CD4-positive, alpha-beta memory T cell (primary cell): ENCODE measurements around the gene CLCN1. TPM values are rescaled to one million over a fixed set of nuclear protein-coding genes. Genes with fewer than 3 reads are reported as not detected.
A peak's percentile ranks its signal among the peaks of the same experiment; 100 is the strongest.

Experiments used
- CTCF ChIA-PET: fragments of 350-600 bp; sonication (Branson Sonifier 250); formaldehyde crosslinking; loops from one replicate; lab custom pipeline; 2021; ENCODE audit warnings: inconsistent platforms; ENCODE audit not compliant: partially characterized antibody; lab: Charles Lee
- POLR2A ChIA-PET: fragments of 350-600 bp; sonication (Branson Sonifier 250); formaldehyde crosslinking; loops from one replicate; lab custom pipeline; 2021; ENCODE audit not compliant: partially characterized antibody; lab: Charles Lee
- DNase-seq, 5 donors: peaks; one replicate each; pipeline versions ENCODE4 v3.0.0 to v3.0.0-alpha.2; 2020 to 2022; ENCODE audit warnings: mixed read lengths in 1 of 5
- H3K27ac ChIP-seq: one replicate; pipeline ENCODE4 v1.7.0; 2013; ENCODE audit warnings: low read depth, low read length
- H3K27me3 ChIP-seq: 2 replicates; pipeline ENCODE4 v1.7.0; 2013; ENCODE audit warnings: mild to moderate bottlenecking, low read length, moderate library complexity; ENCODE audit not compliant: insufficient read depth
- H3K36me3 ChIP-seq: 2 replicates; pipeline ENCODE4 v1.7.0; 2013; ENCODE audit warnings: mild to moderate bottlenecking, low read length, moderate library complexity; ENCODE audit not compliant: insufficient read depth
- H3K4me1 ChIP-seq: 2 replicates; pipeline ENCODE4 v1.7.0; 2013; ENCODE audit warnings: mild to moderate bottlenecking, low read length, moderate library complexity; ENCODE audit not compliant: insufficient read depth
- H3K4me3 ChIP-seq, 2 donors: one replicate each; pipeline ENCODE4 v1.7.0; 2013; ENCODE audit warnings: low read length in 2 of 2, mild to moderate bottlenecking in 1 of 2
- H3K9me3 ChIP-seq, 2 donors: one replicate each; pipeline ENCODE4 v1.7.0; 2013; ENCODE audit warnings: low read length in 2 of 2, control low read depth in 1 of 2; ENCODE audit not compliant: control insufficient read depth in 1 of 2
- H3K27ac Mint-ChIP-seq, 7 donors: one replicate each; pipeline ENCODE4 v1.8.0; 2020 to 2021; ENCODE audit warnings: mixed read lengths in 7 of 7, mild to moderate bottlenecking in 6 of 7, inconsistent platforms in 3 of 7, moderate library complexity in 3 of 7
- H3K27me3 Mint-ChIP-seq, 2 donors: one replicate each; pipeline ENCODE4 v1.8.0; 2020 to 2021; ENCODE audit warnings: mixed read lengths in 2 of 2
- H3K36me3 Mint-ChIP-seq, 2 donors: one replicate each; pipeline ENCODE4 v1.8.0; 2020 to 2021; ENCODE audit warnings: mixed read lengths in 2 of 2, inconsistent platforms in 1 of 2, mild to moderate bottlenecking in 1 of 2
- H3K4me1 Mint-ChIP-seq, 4 donors: one replicate each; pipeline ENCODE4 v1.8.0; 2020 to 2021; ENCODE audit warnings: mixed read lengths in 4 of 4, mild to moderate bottlenecking in 1 of 4
- H3K4me3 Mint-ChIP-seq, 8 donors: one replicate each; pipeline ENCODE4 v1.8.0; 2020 to 2021; ENCODE audit warnings: mixed read lengths in 8 of 8, mild to moderate bottlenecking in 7 of 8, moderate library complexity in 6 of 8, inconsistent platforms in 3 of 8
- H3K9me3 Mint-ChIP-seq, 8 donors: one replicate each; pipeline ENCODE4 v1.8.0; 2020 to 2021; ENCODE audit warnings: mixed read lengths in 8 of 8, mild to moderate bottlenecking in 5 of 8, inconsistent platforms in 3 of 8, moderate library complexity in 1 of 8
- intact Hi-C: fragments of 100-400 bp; cut with micrococcal nuclease; formaldehyde crosslinking; loops from one replicate; pipeline ENCODE4 v1.15.1; 2023
- polyA plus RNA-seq, 2 donors: library from polyadenylated mRNA; unstranded; fragments of 300-500 nt; fragmentation: Illumina TruSeq; gene quantifications; one replicate each; pipeline ENCODE4 v1.2.3, GENCODE V29; 2021
- total RNA-seq, 2 experiments: library from RNA; stranded (reverse); gene quantifications; one replicate each; pipeline ENCODE4 v1.2.3, GENCODE V29; 2021

Gene CLCN1
- total and polyA plus RNA-seq, 4 experiments from 2014 or later, result 0.06 TPM; not detected in 3

DNA sequence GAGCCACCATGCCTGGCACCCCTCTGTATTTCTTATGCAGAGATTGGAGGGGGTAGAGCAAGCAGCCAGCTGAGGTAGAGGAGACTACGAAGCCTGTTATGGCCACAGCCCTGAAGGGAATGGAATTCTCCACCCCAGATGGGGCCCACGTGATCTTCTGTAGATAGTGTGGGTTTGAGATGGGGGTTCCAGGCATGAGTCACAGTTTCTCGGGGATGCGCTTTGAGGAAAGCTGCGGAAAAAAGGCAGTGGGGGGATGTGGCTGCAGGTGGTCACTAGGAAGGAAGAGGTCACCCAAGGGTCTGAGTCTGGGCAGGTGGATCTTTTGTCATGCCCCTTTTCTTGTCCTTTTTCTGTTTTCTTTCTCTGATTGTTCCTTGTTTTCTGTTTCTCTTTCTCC is 35.1 kb downstream of the CLCN1 start:
- no peaks in the 10 kb centered on the region for H3K27me3 ChIP-seq

DNA sequence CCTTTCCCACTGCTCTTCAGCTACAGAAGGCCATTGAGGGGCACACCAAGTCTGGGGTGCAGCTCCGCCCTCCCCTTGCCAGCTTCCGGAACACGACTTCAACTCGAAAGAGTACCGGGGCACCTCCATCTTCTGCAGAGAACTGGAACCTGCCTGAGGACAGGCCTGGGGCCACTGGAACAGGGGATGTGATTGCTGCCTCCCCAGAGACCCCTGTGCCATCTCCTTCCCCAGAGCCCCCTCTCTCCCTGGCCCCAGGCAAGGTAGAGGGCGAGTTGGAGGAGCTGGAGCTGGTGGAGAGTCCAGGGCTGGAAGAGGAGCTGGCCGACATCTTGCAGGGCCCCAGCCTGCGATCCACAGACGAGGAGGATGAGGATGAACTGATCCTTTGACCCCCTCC is 35.7 kb downstream of the CLCN1 start:
- POLR2A ChIA-PET, result no interaction called here
- H3K36me3 Mint-ChIP-seq, result no peaks in the 10 kb centered on the region
- no peaks in the 10 kb centered on the region for H3K9me3 Mint-ChIP-seq

More for the DNA sequence above, 35.1 kb downstream of the CLCN1 start:
- Mint-ChIP-seq H3K36me3 (no peaks in the 10 kb centered on the region), H3K27ac (no peak overlapping the region), H3K4me3 (no peak overlapping the region), H3K4me1 (peaks cover 0 to 1% (median 0%) of the 10 kb centered on the region in 4 donors), H3K27me3 (no peaks in the 10 kb centered on the region), H3K9me3 (no peaks in the 10 kb centered on the region)
- ChIA-PET POLR2A (no interaction called here), CTCF (interaction anchor here (1.8 kb wide), 1 partner anchor 110 kb away, joined by 5 read pairs; no protein-coding TSS in a partner anchor)
- DNase-seq, result no peak
- no peaks in the 10 kb centered on the region for H3K4me1 ChIP-seq
- H3K36me3 ChIP-seq, result no peaks in the 10 kb centered on the region
- H3K9me3 ChIP-seq, result no peaks in the 10 kb centered on the region
- intact Hi-C loops, result no loop called here
- no peak overlapping the region for H3K27ac ChIP-seq
- H3K4me3 ChIP-seq, result no peak overlapping the region

DNA sequence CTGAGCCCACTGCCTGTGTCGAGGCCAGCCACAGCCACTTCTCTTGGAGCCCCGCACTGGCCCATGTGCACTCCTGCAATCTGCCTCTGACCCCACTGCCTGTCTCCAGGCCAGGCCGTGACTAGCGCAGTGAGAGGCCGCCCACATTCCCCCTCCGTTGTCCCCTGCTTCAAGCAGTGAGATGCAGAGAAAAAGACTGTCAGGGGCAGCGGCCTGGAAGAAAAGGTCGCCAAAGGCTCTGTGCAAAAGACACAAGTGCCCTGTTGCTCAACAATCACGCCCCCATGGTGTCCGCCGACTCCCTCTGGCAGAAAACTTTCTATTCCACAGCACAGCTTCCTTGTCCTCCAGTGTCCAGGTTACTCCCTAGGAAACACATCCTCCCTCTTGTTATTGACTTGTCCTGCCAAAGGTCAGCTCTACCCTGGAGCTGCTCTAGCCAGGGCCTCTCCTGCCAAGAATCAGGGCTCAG is 36.7 kb downstream of the CLCN1 start:
- H3K27me3 Mint-ChIP-seq, result no peaks in the 10 kb centered on the region
- Histone ChIP-seq H3K4me1 (no peaks in the 10 kb centered on the region), H3K4me3 (no peak overlapping the region), H3K27ac (no peak overlapping the region), H3K36me3 (no peaks in the 10 kb centered on the region), H3K27me3 (no peaks in the 10 kb centered on the region), H3K9me3 (no peaks in the 10 kb centered on the region)
- H3K36me3 Mint-ChIP-seq, result no peaks in the 10 kb centered on the region
- peak overlapping the region in 1 of 7 donors; percentile 29 for H3K27ac Mint-ChIP-seq
- CTCF ChIA-PET, result no interaction called here
- POLR2A ChIA-PET, result no interaction called here
- intact Hi-C loops, result no loop called here
- peaks cover 0 to 1% (median 0%) of the 10 kb centered on the region in 4 donors for H3K4me1 Mint-ChIP-seq
- H3K4me3 Mint-ChIP-seq, result no peak overlapping the region
- DNase-seq, result no peak
- H3K9me3 Mint-ChIP-seq, result no peaks in the 10 kb centered on the region

More for the DNA sequence above, 35.7 kb downstream of the CLCN1 start:
- Mint-ChIP-seq H3K27ac (no peak overlapping the region), H3K27me3 (no peaks in the 10 kb centered on the region), H3K4me1 (peaks cover 0 to 1% (median 0%) of the 10 kb centered on the region in 4 donors), H3K4me3 (no peak overlapping the region)
- no peak overlapping the region for H3K4me3 ChIP-seq
- H3K27ac ChIP-seq, result no peak overlapping the region
- intact Hi-C loops, result no loop called here
- H3K27me3 ChIP-seq, result no peaks in the 10 kb centered on the region
- H3K9me3 ChIP-seq, result no peaks in the 10 kb centered on the region
- H3K4me1 ChIP-seq, result no peaks in the 10 kb centered on the region
- CTCF ChIA-PET, result interaction anchor here (1.8 kb wide), 1 partner anchor 111 kb away, joined by 5 read pairs; no protein-coding TSS in a partner anchor
- DNase-seq, result no peak
- no peaks in the 10 kb centered on the region for H3K36me3 ChIP-seq

DNA sequence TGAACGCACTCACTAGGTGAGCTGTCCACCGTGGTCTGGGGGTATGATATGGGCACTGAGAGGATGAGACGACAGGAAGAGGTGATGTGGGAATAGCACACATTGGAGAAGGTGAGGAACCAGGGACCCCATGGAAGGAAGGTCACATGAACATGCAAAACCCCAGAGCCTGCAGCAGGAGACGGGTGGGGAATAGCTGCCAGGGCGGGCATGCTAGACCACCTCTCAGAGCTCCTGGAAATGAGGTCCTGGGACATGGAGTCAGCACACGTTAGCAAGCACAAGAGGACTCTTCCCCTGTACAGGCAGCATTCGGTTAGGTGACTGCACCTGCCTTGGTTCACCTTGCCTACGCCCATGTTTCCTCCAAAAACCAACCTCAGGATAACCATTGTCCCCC is 38.5 kb downstream of the CLCN1 start:
- H3K4me1 ChIP-seq, result no peaks in the 10 kb centered on the region
- H3K4me3 Mint-ChIP-seq, result no peak overlapping the region
- no peak for DNase-seq
- H3K4me1 Mint-ChIP-seq, result peaks cover 0 to 1% (median 0%) of the 10 kb centered on the region in 4 donors
- H3K36me3 Mint-ChIP-seq, result no peaks in the 10 kb centered on the region
- CTCF ChIA-PET, result no interaction called here
- H3K27ac ChIP-seq, result no peak overlapping the region
- POLR2A ChIA-PET, result no interaction called here
- H3K27ac Mint-ChIP-seq, result peak overlapping the region in 1 of 7 donors; percentile 38
- H3K9me3 ChIP-seq, result no peaks in the 10 kb centered on the region
- no peaks in the 10 kb centered on the region for H3K27me3 ChIP-seq
- no peaks in the 10 kb centered on the region for H3K9me3 Mint-ChIP-seq
- H3K4me3 ChIP-seq, result no peak overlapping the region
- intact Hi-C loops, result no loop called here
- H3K36me3 ChIP-seq, result no peaks in the 10 kb centered on the region
- H3K27me3 Mint-ChIP-seq, result no peaks in the 10 kb centered on the region

DNA sequence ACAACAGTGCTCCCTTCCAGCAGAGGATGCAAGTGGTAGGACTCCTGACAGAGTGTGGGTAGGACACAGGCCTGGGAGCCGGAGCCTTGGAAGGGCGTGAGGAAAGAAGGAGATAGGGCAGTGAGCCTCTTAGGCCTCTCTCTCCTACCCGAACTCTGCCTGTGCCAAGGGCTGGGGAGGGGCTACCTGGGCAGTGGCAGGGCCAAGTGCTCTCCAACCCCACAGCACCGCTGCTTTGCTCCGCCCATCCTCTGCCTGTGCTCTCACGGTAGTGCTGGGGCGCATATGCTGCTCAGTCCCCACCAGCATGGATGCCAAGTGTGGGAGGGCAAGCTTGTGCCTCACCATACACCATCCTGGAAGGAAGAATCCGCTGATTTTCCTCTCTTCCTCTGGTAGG is 39.1 kb downstream of the CLCN1 start:
- CTCF ChIA-PET, result interaction anchor here (1.4 to 1.7 kb wide), 2 partner anchors 10 to 115 kb away, joined by 6 to 8 read pairs; no protein-coding TSS in a partner anchor

DNA sequence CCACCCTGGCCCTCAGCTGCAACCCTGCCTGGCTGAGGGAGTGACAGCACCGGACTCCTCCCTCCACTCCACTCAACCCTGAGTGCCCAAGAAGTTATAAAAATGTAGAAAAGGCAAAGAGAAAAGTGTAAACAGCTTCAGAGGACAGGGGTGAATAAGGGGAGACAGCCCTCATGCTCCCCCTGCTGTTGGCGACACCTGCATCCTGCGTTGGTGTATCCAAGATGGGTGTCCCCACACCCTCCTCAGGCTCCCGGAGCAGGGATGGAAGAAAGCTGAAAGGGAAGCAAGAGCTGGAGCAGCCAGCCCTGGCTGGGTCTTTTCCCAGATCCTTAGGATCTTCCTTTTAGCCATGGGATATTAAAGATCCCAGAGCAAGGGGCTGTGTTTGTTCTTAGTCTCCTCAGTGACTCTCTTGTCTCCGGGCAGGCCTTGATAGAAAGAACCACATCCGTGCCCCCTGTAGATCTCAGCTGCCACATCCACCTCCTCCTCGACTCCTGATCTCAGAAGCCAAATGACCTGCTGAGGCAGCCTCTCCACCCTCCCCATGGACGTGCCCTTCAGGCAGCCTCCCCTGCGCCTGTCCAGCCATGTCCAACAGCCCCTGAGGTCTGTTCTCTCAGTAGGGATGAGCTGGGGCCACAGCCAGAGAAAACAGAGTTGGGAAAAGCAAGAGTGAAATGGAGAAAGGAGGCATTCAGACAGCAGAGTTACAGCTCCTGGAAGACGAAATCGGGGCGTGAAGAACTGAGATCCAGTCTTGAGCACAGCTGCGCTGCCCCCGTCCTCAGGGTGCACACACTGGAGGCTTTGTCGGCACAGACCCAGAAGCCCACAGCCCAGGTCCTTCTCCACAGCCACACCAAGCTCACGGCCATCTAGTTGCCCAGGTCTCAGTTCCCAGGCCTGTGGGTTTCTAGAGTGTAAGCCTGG is 39.8 kb downstream of the CLCN1 start:
- no peaks in the 10 kb centered on the region for H3K36me3 Mint-ChIP-seq
- no peak for DNase-seq
- peaks cover 3 to 5% (median 4%) of the 10 kb centered on the region in 4 donors for H3K4me1 Mint-ChIP-seq
- Histone ChIP-seq H3K4me1 (no peaks in the 10 kb centered on the region), H3K36me3 (no peaks in the 10 kb centered on the region), H3K27me3 (no peaks in the 10 kb centered on the region), H3K27ac (no peak overlapping the region), H3K4me3 (no peak overlapping the region), H3K9me3 (no peaks in the 10 kb centered on the region)
- intact Hi-C loops, result no loop called here
- ChIA-PET POLR2A (interaction anchor here (0.6 to 1.2 kb wide), 5 partner anchors 13 to 641 kb away, joined by 3 read pairs; no protein-coding TSS in a partner anchor), CTCF (interaction anchor here (1.4 to 1.7 kb wide), 2 partner anchors 11 to 115 kb away, joined by 6 to 8 read pairs; no protein-coding TSS in a partner anchor)
- H3K27me3 Mint-ChIP-seq, result peaks cover 0 to 2% of the 10 kb centered on the region in 2 donors
- peaks cover 0 to 2% (median 0%) of the 10 kb centered on the region in 8 donors for H3K9me3 Mint-ChIP-seq
- no peak overlapping the region for H3K4me3 Mint-ChIP-seq
- peak overlapping the region in 1 of 7 donors; percentile 44 for H3K27ac Mint-ChIP-seq

More for the DNA sequence above, 39.1 kb downstream of the CLCN1 start:
- Histone ChIP-seq H3K27ac (no peak overlapping the region), H3K4me3 (no peak overlapping the region), H3K4me1 (no peaks in the 10 kb centered on the region), H3K27me3 (no peaks in the 10 kb centered on the region), H3K36me3 (no peaks in the 10 kb centered on the region), H3K9me3 (no peaks in the 10 kb centered on the region)
- Mint-ChIP-seq H3K4me3 (no peak overlapping the region), H3K9me3 (no peaks in the 10 kb centered on the region), H3K4me1 (peaks cover 0 to 2% (median under 1%) of the 10 kb centered on the region in 4 donors), H3K27ac (no peak overlapping the region), H3K36me3 (no peaks in the 10 kb centered on the region), H3K27me3 (no peaks in the 10 kb centered on the region)
- intact Hi-C loops, result no loop called here
- DNase-seq, result no peak
- POLR2A ChIA-PET, result interaction anchor here (0.6 to 0.7 kb wide), 2 partner anchors 25 to 60 kb away, joined by 3 read pairs; no protein-coding TSS in a partner anchor
